Measurements from ENCODE around the gene JUND. TPM values are rescaled to one million over a fixed set of nuclear protein-coding genes. Genes with fewer than 3 reads are reported as not detected.

JUND gene
- total and polyA plus RNA-seq, 2 of the 8 experiments (the other 6 are each of a cell fraction or from before 2014, with no cell fraction given): 54.0 to 77.5 TPM

- no peak for FAIRE-seq
- TF ChIP-seq KDM4A (IDR thresholded peaks at IDR 0.05; ENCODE audit: low read depth, low read length, severe bottlenecking) (no peak), NANOG (IDR thresholded peaks at IDR 0.05; ENCODE audit: insufficient read depth, low read depth, low read length, poor library complexity, severe bottlenecking) (no peak), PHF8 (conservative IDR thresholded peaks at IDR 0.05; ENCODE audit: low read depth, low read length) (no peak), SP4 (IDR thresholded peaks at IDR 0.05; ENCODE audit: low read length) (no peak), CEBPB (IDR thresholded peaks at IDR 0.05; ENCODE audit: low read depth, low read length) (no peak), CTBP2 (IDR thresholded peaks at IDR 0.05; ENCODE audit: borderline replicate concordance, insufficient read depth, insufficient read length, low read length) (no peak), POU5F1 (IDR thresholded peaks at IDR 0.05; ENCODE audit: low read depth, low read length) (no peak), SP1 (IDR thresholded peaks at IDR 0.05; ENCODE audit: low read depth, low read length) (no peak), SIN3A (conservative IDR thresholded peaks at IDR 0.05 in 1 of 2, IDR thresholded peaks at IDR 0.05 in 1 of 2; ENCODE audit: low read depth in 1 of 2, low read length in 2 of 2) (no peak), CBX8 (IDR thresholded peaks at IDR 0.05; ENCODE audit: borderline replicate concordance, low read depth, low read length) (no peak)
Observed at GRCh38 chr19:18329035-18329376, 47.6 kb upstream of the JUND start.

More at GRCh38 chr19:18329035-18329376, 47.6 kb upstream of the JUND start:
- Histone ChIP-seq H3K27ac (ENCODE audit: low read depth, low read length) (no peak overlapping the region), H2BK120ac (replicated peaks; ENCODE audit: low read depth, low read length) (no peak overlapping the region), H2AFZ (ENCODE audit: low read length) (peak overlapping the region; percentile 70; the same call in 1 of the 2 replicates), H3K18ac (ENCODE audit: extremely low read depth, low read length) (peak overlapping the region; percentile 75; the same call in 1 of the 2 replicates), H3K4me2 (ENCODE audit: insufficient read depth in 1 of 2, low read depth in 2 of 2, low read length in 2 of 2) (peak overlapping the region; percentile 60 to 66), H3K9ac (replicated peaks in 1 of 4; ENCODE audit: extremely low read depth in 1 of 4, low read depth in 3 of 4, low read length in 3 of 4) (peak overlapping the region in 1 of 4 experiments; percentile 4; a peak in 1 of 7 replicates), H3K79me2 (ENCODE audit: control insufficient read depth in 1 of 2, insufficient read depth in 2 of 2, low read length in 2 of 2) (no peaks in the 10 kb centered on the region), H4K8ac (ENCODE audit: extremely low read depth, insufficient read depth, low read length) (no peak overlapping the region), H2BK5ac (ENCODE audit: low read depth, low read length) (peak overlapping the region; percentile 57; the same call in 1 of the 2 replicates), H3K23ac (ENCODE audit: insufficient read length) (no peak overlapping the region), H2BK20ac (ENCODE audit: low read length) (no peak overlapping the region), H3K4ac (replicated peaks; ENCODE audit: insufficient read length, low read depth, low read length) (peak overlapping the region; percentile 36), H3K4me1 (replicated peaks in 1 of 4; ENCODE audit: control insufficient read depth in 3 of 4, insufficient read depth in 4 of 4, low read length in 3 of 4) (peaks cover 0 to 5% (median 2%) of the 10 kb centered on the region in 4 experiments; a peak in 4 of 7 replicates), H4K91ac (replicated peaks; ENCODE audit: insufficient read length, low read length) (peak overlapping the region; percentile 78), H3K79me1 (ENCODE audit: low read depth, low read length) (no peaks in the 10 kb centered on the region), H4K20me1 (replicated peaks in 1 of 2; ENCODE audit: control insufficient read depth in 1 of 2, insufficient read depth in 2 of 2, low read length in 2 of 2) (no peaks in the 10 kb centered on the region), H4K5ac (ENCODE audit: insufficient read length, low read depth, low read length) (no peak overlapping the region), H3K27me3 (replicated peaks in 1 of 4; ENCODE audit: control insufficient read depth in 3 of 4, extremely low read depth in 1 of 4, insufficient read depth in 3 of 4, low read length in 3 of 4) (no peaks in the 10 kb centered on the region), H3K14ac (ENCODE audit: insufficient read length) (no peak overlapping the region), H3K9me3 (ENCODE audit: insufficient read depth in 2 of 2, low read depth in 1 of 2, low read length in 1 of 2) (no peaks in the 10 kb centered on the region), H3K36me3 (ENCODE audit: control insufficient read depth in 2 of 4, insufficient read depth in 4 of 4, low read length in 3 of 4) (no peaks in the 10 kb centered on the region), H2AK5ac (ENCODE audit: low read depth, low read length) (no peak overlapping the region), H3K4me3 (ENCODE audit: extremely low read depth in 1 of 4, insufficient read depth in 2 of 4, low read depth in 3 of 4, low read length in 4 of 4) (peak overlapping the region; percentile 28 to 53 (median 38); a peak in 6 of 8 replicates), H3K23me2 (ENCODE audit: low read depth, low read length) (no peaks in the 10 kb centered on the region), H2BK12ac (ENCODE audit: low read depth, low read length) (0 out of 2 replicates have a peak overlapping the region, but pooled peaks have one; percentile 42), H3K56ac (replicated peaks; ENCODE audit: insufficient read length, low read depth, low read length) (no peak overlapping the region), H2BK15ac (ENCODE audit: low read length) (no peak overlapping the region)
- no peak for DNase-seq (ENCODE audit: low read depth in 1 of 2, low spot score in 2 of 2)
- POLR2A ChIA-PET (ENCODE audit: partially characterized antibody): interaction anchor here (0.6 to 20.2 kb wide), 6 partner anchors 10 to 107 kb away, joined by 3 to 224 read pairs (median 6); partner anchors contain the start of genes IQCN and JUND
- 94% methylated on average over 6 of the region's 6 CpGs; no CpG with 5 or more reads in 1 of the 2 experiments for WGBS, 2 experiments (ENCODE audit: extremely low coverage in 1 of 2, insufficient coverage in 1 of 2, insufficient read length in 1 of 2, insufficient replicate concordance in 2 of 2, low coverage in 1 of 2, low lambda C conversion rate in 2 of 2, missing lambda C conversion rate in 1 of 2)
- CTCF ChIA-PET (ENCODE audit: partially characterized antibody): interaction anchor here (0.7 to 7.7 kb wide), 45 partner anchors 9 to 511 kb away, joined by 3 to 179 read pairs (median 5); partner anchors contain the start of genes GDF15, IQCN, JUND and PGPEP1

Measured in H1 (cell line).